B cell (primary cell): ENCODE data around the gene PTPN21. TPM values are rescaled to one million over a fixed set of nuclear protein-coding genes. Genes with fewer than 3 reads are reported as not detected.

Source experiments
- ATAC-seq: fragments of 200-7000 bp; cut with Tn5 transposase; one replicate; pipeline ENCODE4 v1.10.0; 2021; ENCODE audit warnings: low read depth, mild to moderate bottlenecking, moderate number of reproducible peaks, moderate library complexity
- CTCF ChIA-PET: fragments of 350-600 bp; sonication (Branson Sonifier 250); formaldehyde crosslinking; loops from one replicate; lab custom pipeline; 2021; ENCODE audit warnings: antibody characterized with exemption, inconsistent platforms; lab: Charles Lee
- POLR2A ChIA-PET: fragments of 350-600 bp; sonication (Branson Sonifier 250); formaldehyde crosslinking; loops from one replicate; lab custom pipeline; 2021; ENCODE audit warnings: antibody characterized with exemption; lab: Charles Lee
- DNase-seq: peaks from one replicate; pipeline ENCODE4 v3.0.0; 2013
- H2AFZ ChIP-seq: 2 replicates; pipeline ENCODE4 v1.6.1; 2012; ENCODE audit warnings: mild to moderate bottlenecking, low read depth, low read length; ENCODE audit not compliant: insufficient read depth, poor library complexity, severe bottlenecking
- H3K27ac ChIP-seq, 2 donors: 1 replicate in 1 of 2; 2 replicates in 1 of 2; pipeline ENCODE4 v1.5.1; 2012 to 2013; ENCODE audit warnings: low read length in 2 of 2, mild to moderate bottlenecking in 2 of 2, moderate library complexity in 1 of 2
- H3K27me3 ChIP-seq, 4 experiments: fragments of 200-600 bp in 1 of 4; sonication (generic) in 1 of 4; replicated peaks in 1 of 4; 1 replicate in 2 of 4; 2 replicates in 2 of 4; pipeline versions ENCODE4 v1.6.1 to v1.7.0; 2013 to 2016; ENCODE audit warnings: low read length in 3 of 4, mild to moderate bottlenecking in 2 of 4, mixed read lengths in 1 of 4, moderate library complexity in 1 of 4; ENCODE audit not compliant: insufficient read depth in 4 of 4, control insufficient read depth in 3 of 4; ENCODE audit errors: control extremely low read depth in 1 of 4
- H3K36me3 ChIP-seq, 2 experiments: replicated peaks in 1 of 2; 1 replicate in 1 of 2; 2 replicates in 1 of 2; pipeline versions ENCODE4 v1.6.1 to v1.7.1; 2013; ENCODE audit warnings: low read length in 1 of 2; ENCODE audit not compliant: insufficient read depth in 2 of 2, control insufficient read depth in 1 of 2; ENCODE audit errors: control extremely low read depth in 1 of 2, extremely low read depth in 1 of 2
- H3K4me1 ChIP-seq, 2 donors: fragments of 200-600 bp in 1 of 2; sonication (generic) in 1 of 2; 1 replicate in 1 of 2; 2 replicates in 1 of 2; pipeline versions ENCODE4 v1.5.1 to v1.6.1; 2013 to 2017; ENCODE audit warnings: low read length in 2 of 2; ENCODE audit not compliant: control insufficient read depth in 2 of 2, insufficient read depth in 2 of 2
- H3K4me2 ChIP-seq: replicated peaks from 2 replicates; pipeline ENCODE3; 2012; ENCODE audit warnings: mild to moderate bottlenecking, low read depth, low read length; ENCODE audit not compliant: poor library complexity, severe bottlenecking
- H3K4me3 ChIP-seq, 5 experiments: fragments of 200-600 bp in 1 of 5; sonication (generic) in 1 of 5; 1 replicate in 3 of 5; 2 replicates in 2 of 5; pipeline versions ENCODE4 v1.5.1 to v1.7.0; 2011 to 2016; ENCODE audit warnings: low read length in 4 of 5, mild to moderate bottlenecking in 4 of 5, low read depth in 2 of 5, control low read depth in 1 of 5, moderate library complexity in 1 of 5; ENCODE audit not compliant: insufficient read depth in 1 of 5; ENCODE audit errors: control extremely low read depth in 1 of 5, extremely low read depth in 1 of 5
- H3K79me2 ChIP-seq: fragments of 200-600 bp; sonication (generic); one replicate; pipeline ENCODE4 v1.6.0; 2016; ENCODE audit warnings: low read length; ENCODE audit not compliant: control insufficient read depth, insufficient read depth
- H3K9ac ChIP-seq: fragments of 200-600 bp; sonication (generic); 2 replicates; pipeline ENCODE4 v1.6.1; 2017; ENCODE audit warnings: mild to moderate bottlenecking, low read length, moderate library complexity
- H3K9me3 ChIP-seq, 3 donors: one replicate each; pipeline versions ENCODE4 v1.6.1 to v1.7.1; 2013; ENCODE audit warnings: low read length in 2 of 3; ENCODE audit not compliant: control insufficient read depth in 2 of 3, insufficient read depth in 1 of 3; ENCODE audit errors: control extremely low read depth in 1 of 3
- H4K20me1 ChIP-seq: 2 replicates; pipeline ENCODE4 v1.6.0; 2012; ENCODE audit warnings: mild to moderate bottlenecking, low read length; ENCODE audit not compliant: insufficient read depth, control insufficient read depth, poor library complexity, severe bottlenecking
- H3K27ac Mint-ChIP-seq: one replicate; pipeline ENCODE4 v1.8.0; 2021; ENCODE audit warnings: mixed read lengths
- H3K27me3 Mint-ChIP-seq: one replicate; pipeline ENCODE4 v1.8.0; 2021; ENCODE audit warnings: mixed read lengths
- H3K4me1 Mint-ChIP-seq: one replicate; pipeline ENCODE4 v1.8.0; 2021; ENCODE audit warnings: mixed read lengths
- H3K4me3 Mint-ChIP-seq: one replicate; pipeline ENCODE4 v1.8.0; 2021; ENCODE audit warnings: mixed read lengths
- H3K9me3 Mint-ChIP-seq: one replicate; pipeline ENCODE4 v1.8.0; 2022; ENCODE audit warnings: mixed read lengths; ENCODE audit not compliant: insufficient read depth
- CTCF ChIP-seq: fragments of 200-600 bp; IDR thresholded peaks from one replicate; pipeline ENCODE4 v1.8.0; 2022; ENCODE audit warnings: antibody characterized with exemption, mild to moderate bottlenecking
- EZH2 ChIP-seq: IDR thresholded peaks from 2 replicates; pipeline ENCODE4 v1.6.1; 2012; ENCODE audit warnings: borderline replicate concordance, low read depth, mild to moderate bottlenecking, moderate library complexity, low read length; ENCODE audit not compliant: insufficient read depth, poor library complexity, severe bottlenecking
- WGBS: methylation state at CpG from one replicate; pipeline ENCODE4 v1.1.5; 2013; ENCODE audit warnings: missing lambda C conversion rate; ENCODE audit not compliant: insufficient coverage; 5-methylcytosine and 5-hydroxymethylcytosine counted together
- intact Hi-C: fragments of 100-400 bp; cut with micrococcal nuclease; formaldehyde crosslinking; loops from one replicate; pipeline ENCODE4 v1.10.0; 2022
- polyA plus RNA-seq: library from polyadenylated mRNA; depleted of rRNA; stranded (reverse); fragments of >200 nt; gene quantifications from 2 replicates; pipeline ENCODE4 v1.2.3, GENCODE V29; 2012
- total RNA-seq, 2 donors: library from RNA; stranded (reverse); fragments of 120-200 nt in 1 of 2; gene quantifications; 1 replicate in 1 of 2; 2 replicates in 1 of 2; pipeline versions ENCODE4 v1.2.3 to v1.2.4, GENCODE V29; 2013 to 2022

Gene PTPN21
- total and polyA plus RNA-seq, 2 donors (not counting 1 experiment from before 2014, with no cell fraction given), result not detected

GRCh38 chr14:88424573-88424972 is 130.2 kb downstream of the PTPN21 start:
- no peaks in the 10 kb centered on the region for H3K36me3 ChIP-seq
- TF ChIP-seq CTCF (no peak), EZH2 (no peak)
- no peaks in the 10 kb centered on the region for H3K27me3 ChIP-seq

GRCh38 chr14:88422919-88423650 is 131.7 kb downstream of the PTPN21 start:
- no peak for DNase-seq
- H3K4me3 ChIP-seq, result no peak overlapping the region
- no peak overlapping the region for H3K4me3 Mint-ChIP-seq
- H3K4me1 ChIP-seq, result no peaks in the 10 kb centered on the region
- ChIA-PET CTCF (no interaction called here), POLR2A (no interaction called here)
- no peak overlapping the region for H2AFZ ChIP-seq
- no peaks in the 10 kb centered on the region for H3K4me1 Mint-ChIP-seq
- H3K9me3 ChIP-seq, result peaks cover 0 to 5% (median 0%) of the 10 kb centered on the region in 3 donors
- WGBS, result no CpG with 5 or more reads among the region's 3 CpGs
- H3K27ac ChIP-seq, result no peak overlapping the region
- H3K27ac Mint-ChIP-seq, result no peak overlapping the region
- intact Hi-C loops, result no loop called here
- TF ChIP-seq CTCF, result no peak
- TF ChIP-seq EZH2, result no peak
- no peaks in the 10 kb centered on the region for H3K9me3 Mint-ChIP-seq
- H4K20me1 ChIP-seq, result no peaks in the 10 kb centered on the region
- no peak overlapping the region for H3K4me2 ChIP-seq
- no peak for ATAC-seq
- no peak overlapping the region for H3K9ac ChIP-seq
- H3K36me3 ChIP-seq, result no peaks in the 10 kb centered on the region
- no peaks in the 10 kb centered on the region for H3K79me2 ChIP-seq
- H3K27me3 ChIP-seq, result no peaks in the 10 kb centered on the region
- H3K27me3 Mint-ChIP-seq, result no peaks in the 10 kb centered on the region

More at GRCh38 chr14:88424573-88424972, 130.2 kb downstream of the PTPN21 start:
- Histone ChIP-seq H3K9me3 (no peaks in the 10 kb centered on the region), H3K79me2 (no peaks in the 10 kb centered on the region), H3K4me1 (no peaks in the 10 kb centered on the region), H3K4me3 (no peak overlapping the region), H4K20me1 (no peaks in the 10 kb centered on the region), H2AFZ (no peak overlapping the region), H3K27ac (no peak overlapping the region), H3K4me2 (no peak overlapping the region), H3K9ac (no peak overlapping the region)
- Mint-ChIP-seq H3K9me3 (no peaks in the 10 kb centered on the region), H3K4me3 (no peak overlapping the region), H3K4me1 (no peaks in the 10 kb centered on the region), H3K27ac (no peak overlapping the region), H3K27me3 (no peaks in the 10 kb centered on the region)
- ATAC-seq (no peak), DNase-seq (no peak)
- intact Hi-C loops, result no loop called here
- CTCF ChIA-PET, result no interaction called here
- POLR2A ChIA-PET, result no interaction called here
